Gastroesophageal sphincter (tissue), 3 donors: ENCODE data around the gene SLC30A3.

Experiments used
- CTCF ChIP-seq, 4 experiments: fragments of 200-600 bp in 2 of 4; fragments of 450-650 bp in 2 of 4; sonication (generic) in 1 of 4; IDR thresholded peaks; one replicate each; pipeline ENCODE4 v1.5.1; 2017 to 2019; ENCODE audit warnings: antibody characterized with exemption in 4 of 4, mild to moderate bottlenecking in 2 of 4, moderate library complexity in 2 of 4
- EP300 ChIP-seq: sonication (generic); formaldehyde crosslinking; IDR thresholded peaks from one replicate; pipeline ENCODE4 v1.6.1; 2017; ENCODE audit warnings: antibody characterized with exemption, mild to moderate bottlenecking
- POLR2A ChIP-seq, 2 donors: fragments of 450-650 bp; IDR thresholded peaks; one replicate each; pipeline ENCODE4 v1.6.1; 2017; ENCODE audit warnings: antibody characterized with exemption in 2 of 2, mild to moderate bottlenecking in 2 of 2, moderate library complexity in 1 of 2
- POLR2AphosphoS5 ChIP-seq: sonication (generic); formaldehyde crosslinking; IDR thresholded peaks from one replicate; pipeline ENCODE4 v1.6.1; 2017; ENCODE audit warnings: antibody characterized with exemption

DNA sequence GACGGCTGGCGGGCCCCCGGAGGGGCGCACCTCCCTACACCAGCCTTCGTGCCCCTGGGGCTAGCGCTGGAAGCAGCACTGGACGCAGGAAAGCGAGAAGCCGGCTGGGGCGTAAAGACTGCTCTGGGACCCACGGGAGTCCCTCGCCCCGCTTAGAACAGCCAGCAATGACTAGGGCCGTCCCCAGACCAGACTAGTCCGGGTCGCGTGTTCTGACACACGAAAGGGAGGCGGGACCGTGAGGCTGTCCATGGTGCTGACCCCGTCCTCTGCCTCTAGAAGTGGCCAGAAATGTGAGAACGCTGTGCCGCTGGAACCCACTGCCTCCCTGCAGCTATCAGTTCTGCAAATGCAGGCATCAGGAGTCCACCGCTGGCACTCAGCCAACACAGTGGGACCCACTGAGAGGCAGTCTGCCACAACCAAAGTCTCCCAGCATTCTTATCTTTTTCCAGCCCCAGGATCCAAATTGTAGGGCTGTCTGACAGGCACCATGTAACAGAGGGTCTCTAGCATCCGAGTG is 45.6 kb upstream of the SLC30A3 start, which contains the start of gene UCN:
- TF ChIP-seq POLR2AphosphoS5: no peak
- TF ChIP-seq CTCF (IDR thresholded peaks at IDR 0.05): no peak
- TF ChIP-seq POLR2A (IDR thresholded peaks at IDR 0.05): no peak
- TF ChIP-seq EP300: no peak
